ENCODE results near the gene PADI4. TPM values are rescaled to one million over a fixed set of nuclear protein-coding genes. Genes with fewer than 3 reads are reported as not detected.

PADI4 gene, protein sequence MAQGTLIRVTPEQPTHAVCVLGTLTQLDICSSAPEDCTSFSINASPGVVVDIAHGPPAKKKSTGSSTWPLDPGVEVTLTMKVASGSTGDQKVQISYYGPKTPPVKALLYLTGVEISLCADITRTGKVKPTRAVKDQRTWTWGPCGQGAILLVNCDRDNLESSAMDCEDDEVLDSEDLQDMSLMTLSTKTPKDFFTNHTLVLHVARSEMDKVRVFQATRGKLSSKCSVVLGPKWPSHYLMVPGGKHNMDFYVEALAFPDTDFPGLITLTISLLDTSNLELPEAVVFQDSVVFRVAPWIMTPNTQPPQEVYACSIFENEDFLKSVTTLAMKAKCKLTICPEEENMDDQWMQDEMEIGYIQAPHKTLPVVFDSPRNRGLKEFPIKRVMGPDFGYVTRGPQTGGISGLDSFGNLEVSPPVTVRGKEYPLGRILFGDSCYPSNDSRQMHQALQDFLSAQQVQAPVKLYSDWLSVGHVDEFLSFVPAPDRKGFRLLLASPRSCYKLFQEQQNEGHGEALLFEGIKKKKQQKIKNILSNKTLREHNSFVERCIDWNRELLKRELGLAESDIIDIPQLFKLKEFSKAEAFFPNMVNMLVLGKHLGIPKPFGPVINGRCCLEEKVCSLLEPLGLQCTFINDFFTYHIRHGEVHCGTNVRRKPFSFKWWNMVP
- 0.78 TPM for total RNA-seq

- DNase-seq (ENCODE audit: low spot score) = no peak
Measured at GRCh38 chr1:17307946-17308345, at the start of gene PADI4. Gene PADI4 (plus strand): TSS chr1:17308197. CDS start chr1:17308223, 26 bp downstream.

GRCh38 chr1:17258758-17259130 is 49.3 kb upstream of the PADI4 start:
- DNase-seq (ENCODE audit: low spot score) = no peak

DNA sequence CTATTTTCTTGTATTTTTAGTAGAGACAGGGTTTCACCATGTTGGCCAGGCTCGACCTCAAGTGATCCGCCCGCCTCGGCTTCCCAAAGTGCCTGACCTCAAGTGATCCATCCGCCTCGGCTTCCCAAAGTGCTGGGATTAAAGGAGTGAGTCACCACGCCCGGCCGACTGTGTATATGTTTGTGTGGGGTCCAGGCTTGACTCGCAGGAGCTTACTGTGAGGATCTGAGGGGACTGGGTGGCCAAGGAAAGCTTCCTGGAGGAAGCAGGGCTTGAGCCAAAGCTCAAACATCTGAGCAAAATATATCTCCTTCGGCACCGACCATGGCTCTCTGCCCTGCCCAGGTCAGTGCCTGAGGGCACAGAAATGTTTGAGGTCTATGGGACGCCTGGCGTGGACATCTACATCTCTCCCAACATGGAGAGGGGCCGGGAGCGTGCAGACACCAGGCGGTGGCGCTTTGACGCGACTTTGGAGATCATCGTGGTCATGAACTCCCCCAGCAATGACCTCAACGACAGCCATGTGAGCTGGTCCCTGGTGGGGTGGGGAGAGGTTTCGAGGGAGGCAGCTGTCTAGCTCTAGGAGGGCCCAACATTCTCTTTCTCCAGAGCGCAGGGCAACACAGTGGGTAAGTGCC is 48.6 kb upstream of the PADI4 start:
- no peak for DNase-seq (ENCODE audit: low spot score)

GRCh38 chr1:17260264-17260663 is 47.7 kb upstream of the PADI4 start:
- no peak for DNase-seq (ENCODE audit: low spot score)

GRCh38 chr1:17260738-17261137 is 47.3 kb upstream of the PADI4 start:
- DNase-seq (ENCODE audit: low spot score) = no peak

DNA sequence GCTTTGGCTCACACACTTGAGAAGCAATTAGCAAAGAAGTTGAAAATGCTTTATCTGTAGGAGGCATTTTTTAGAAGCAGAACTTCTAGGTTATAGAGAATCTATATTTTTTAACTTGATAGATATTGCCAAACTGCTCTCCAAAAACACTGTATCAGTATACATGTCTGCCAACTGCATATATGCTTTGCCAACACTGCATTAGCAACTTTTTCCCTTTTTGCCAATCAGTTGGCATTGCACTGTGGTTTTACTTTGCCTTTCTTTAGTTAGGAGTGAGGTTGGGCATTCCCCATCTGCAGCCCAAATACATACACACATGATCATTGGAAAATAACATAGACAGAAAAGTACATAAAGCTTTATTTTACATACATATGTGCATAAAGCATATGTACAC is 44.1 kb upstream of the PADI4 start:
- no peak for DNase-seq (ENCODE audit: low spot score)

- no peak for DNase-seq (ENCODE audit: low spot score)
Measured at GRCh38 chr1:17264470-17264869, 43.5 kb upstream of the PADI4 start.

DNA sequence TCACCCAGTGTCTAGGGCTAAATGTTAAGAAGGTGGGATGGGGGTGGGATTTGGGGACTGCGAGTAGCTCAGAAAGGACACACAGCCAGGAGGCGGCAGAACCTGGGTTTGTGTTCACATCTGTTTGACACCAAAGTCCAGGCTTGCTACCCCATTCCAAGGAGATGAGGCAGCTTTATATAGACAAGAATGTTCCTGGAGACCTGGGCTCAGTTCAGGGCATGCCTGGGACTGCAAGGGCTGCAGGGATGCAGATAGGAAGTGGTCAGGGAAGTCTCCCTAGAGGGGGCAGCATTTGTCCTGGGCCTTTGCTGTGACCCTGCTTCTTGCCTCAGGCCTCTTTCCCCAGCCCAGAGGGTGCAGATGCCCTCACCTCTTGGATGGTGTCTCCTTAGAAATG is 42.8 kb upstream of the PADI4 start:
- no peak for DNase-seq (ENCODE audit: low spot score)

- no peak for DNase-seq (ENCODE audit: low spot score)
Measured at GRCh38 chr1:17265950-17266349, 42.0 kb upstream of the PADI4 start.

GRCh38 chr1:17270891-17271765 is 36.9 kb upstream of the PADI4 start:
- DNase-seq (ENCODE audit: low spot score) = no peak

DNA sequence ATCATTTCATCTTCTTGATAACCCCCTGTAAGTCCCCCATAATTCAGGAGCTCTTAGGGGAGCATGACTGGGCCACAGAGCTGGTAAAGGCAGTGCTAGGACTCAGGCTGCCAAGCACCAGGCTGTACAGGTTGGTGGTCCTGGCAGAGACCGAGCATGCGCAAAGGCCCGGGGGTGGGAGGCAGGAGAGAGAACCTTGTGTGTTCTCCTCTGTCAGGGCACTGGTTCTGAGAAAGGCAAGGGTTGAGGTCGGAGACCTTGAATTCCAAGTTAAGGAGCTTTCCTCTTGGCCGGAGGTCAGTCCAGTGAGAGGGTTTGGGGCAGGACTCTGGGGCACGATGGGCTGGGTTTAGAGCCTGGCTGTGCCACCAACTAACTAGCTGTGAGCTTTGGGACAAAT is 35.9 kb upstream of the PADI4 start:
- no peak for DNase-seq (ENCODE audit: low spot score)

DNA sequence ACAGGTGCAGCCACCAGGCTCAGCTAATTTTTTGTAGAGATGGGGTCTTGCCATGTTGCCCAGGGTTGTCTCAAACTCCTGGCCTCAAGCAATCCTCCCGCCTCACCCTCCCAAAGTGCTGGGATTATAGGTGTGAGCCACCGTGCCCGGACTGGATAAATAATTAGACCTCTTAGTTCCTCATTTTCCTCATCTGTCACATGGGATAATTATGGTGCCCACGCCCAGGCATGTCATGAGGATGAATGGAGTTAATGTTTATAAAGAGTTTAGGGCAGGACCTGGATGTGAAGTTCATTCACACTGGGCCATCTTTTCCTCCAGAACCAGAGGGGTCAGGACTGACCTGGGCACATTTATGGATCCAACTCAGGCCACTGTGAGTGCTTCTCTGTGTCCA is 35.4 kb upstream of the PADI4 start:
- DNase-seq (ENCODE audit: low spot score) = no peak

DNA sequence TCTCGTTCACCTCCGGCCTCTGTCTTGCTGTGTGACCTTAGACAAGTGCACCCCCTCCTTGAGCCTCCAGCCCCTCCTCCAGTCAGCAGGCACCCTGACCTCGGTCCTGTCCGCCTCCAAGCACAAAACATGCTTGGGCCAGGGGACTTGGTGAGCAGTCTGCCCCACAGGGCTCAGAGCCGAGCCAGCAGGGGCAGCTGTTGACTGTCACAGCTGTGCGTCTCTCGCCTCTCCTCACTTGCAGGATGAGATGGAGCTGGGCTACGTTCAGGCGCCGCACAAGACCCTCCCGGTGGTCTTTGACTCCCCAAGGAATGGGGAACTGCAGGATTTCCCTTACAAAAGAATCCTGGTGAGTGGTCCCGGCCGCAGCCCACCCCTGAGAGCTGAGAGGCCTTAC is 34.9 kb upstream of the PADI4 start:
- no peak for DNase-seq (ENCODE audit: low spot score)

DNA sequence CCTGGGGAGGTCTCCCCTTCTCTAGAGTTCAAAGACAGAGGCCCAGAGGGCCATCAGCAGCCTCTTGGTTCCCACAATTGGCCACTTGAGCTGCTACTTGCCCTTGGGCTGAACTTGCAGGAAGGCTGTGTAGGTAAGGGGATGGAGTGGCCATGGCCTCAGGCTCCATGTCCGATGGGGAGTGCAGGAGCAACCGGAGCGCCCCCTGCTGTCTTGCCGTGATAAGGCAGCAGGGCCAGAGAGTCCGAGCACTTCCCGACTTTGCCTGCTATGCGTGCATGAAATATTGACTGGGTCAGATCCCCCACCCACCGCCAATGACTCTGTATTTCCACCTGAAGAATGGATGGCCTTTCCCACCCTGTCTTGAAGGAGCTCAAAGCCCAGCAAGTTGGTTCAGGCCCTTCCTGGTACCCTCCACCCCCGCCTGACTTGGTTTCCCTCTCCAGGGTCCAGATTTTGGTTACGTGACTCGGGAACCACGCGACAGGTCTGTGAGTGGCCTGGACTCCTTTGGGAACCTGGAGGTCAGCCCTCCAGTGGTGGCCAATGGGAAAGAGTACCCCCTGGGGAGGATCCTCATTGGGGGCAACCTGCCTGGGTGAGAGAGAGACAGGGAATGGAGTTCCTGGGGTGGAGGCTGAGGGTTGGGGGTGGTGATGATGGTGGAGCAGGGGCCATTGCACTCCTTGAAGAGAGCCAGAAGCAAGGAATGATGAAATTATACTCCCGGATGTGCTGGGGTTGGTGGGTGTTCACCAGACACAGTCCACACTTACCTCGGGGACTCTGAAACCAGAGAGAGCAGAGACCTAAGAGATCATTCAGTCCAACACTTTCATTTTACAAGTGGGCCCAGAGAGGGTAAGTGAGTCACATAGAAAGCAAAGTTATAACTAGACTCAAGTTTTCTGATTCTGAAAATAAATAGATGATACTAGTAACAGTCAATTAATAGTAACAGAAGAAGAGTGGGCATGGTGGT is 33.5 kb upstream of the PADI4 start:
- peak; percentile 17 for DNase-seq (ENCODE audit: low spot score)

DNA sequence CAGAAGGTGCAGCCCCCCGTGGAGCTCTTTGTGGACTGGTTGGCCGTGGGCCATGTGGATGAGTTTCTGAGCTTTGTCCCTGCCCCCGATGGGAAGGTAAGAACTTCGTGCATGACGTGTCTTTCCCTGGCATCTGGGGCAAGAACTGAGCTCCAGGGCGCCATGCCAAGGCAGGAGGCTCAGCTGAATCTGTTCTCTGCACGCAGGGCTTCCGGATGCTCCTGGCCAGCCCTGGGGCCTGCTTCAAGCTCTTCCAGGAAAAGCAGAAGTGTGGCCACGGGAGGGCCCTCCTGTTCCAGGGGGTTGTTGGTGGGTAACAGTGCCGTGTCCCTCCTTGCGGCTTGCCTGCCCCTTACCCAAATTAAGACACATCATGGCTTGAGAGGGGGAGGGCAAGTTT is 31.4 kb upstream of the PADI4 start:
- no peak for DNase-seq (ENCODE audit: low spot score)

DNA sequence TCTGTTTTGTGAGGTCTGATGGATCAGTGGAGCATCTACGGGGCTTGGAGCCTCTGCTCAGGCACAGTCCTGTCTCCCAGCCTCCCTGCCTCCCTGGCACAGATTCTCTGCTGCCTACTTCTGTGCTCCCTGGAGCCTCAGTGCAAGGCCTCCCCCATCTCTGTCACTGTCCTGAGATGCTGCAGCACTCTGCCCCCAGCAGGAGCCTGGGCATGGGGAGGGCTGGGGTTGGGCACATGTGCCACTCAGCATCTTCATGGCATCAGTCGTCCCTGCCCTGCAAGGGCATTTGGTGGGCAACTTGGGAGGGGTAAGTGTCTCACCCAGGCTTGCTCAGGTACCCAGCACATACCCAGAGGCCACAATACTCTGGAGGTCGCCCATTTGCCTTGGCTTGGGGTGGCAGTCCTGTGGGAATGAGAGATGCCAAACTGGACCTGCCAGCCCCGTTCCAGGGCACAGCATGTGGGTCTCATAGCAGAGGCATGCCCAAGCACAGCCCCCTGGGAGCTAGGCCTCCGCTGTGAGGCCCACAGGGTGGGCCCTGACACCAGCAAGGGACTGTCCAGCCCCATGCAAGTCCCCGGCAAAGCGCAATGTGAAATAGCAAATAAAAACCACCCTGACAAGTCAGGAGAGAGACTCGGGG is 30.4 kb upstream of the PADI4 start:
- no peak for DNase-seq (ENCODE audit: low spot score)

DNA sequence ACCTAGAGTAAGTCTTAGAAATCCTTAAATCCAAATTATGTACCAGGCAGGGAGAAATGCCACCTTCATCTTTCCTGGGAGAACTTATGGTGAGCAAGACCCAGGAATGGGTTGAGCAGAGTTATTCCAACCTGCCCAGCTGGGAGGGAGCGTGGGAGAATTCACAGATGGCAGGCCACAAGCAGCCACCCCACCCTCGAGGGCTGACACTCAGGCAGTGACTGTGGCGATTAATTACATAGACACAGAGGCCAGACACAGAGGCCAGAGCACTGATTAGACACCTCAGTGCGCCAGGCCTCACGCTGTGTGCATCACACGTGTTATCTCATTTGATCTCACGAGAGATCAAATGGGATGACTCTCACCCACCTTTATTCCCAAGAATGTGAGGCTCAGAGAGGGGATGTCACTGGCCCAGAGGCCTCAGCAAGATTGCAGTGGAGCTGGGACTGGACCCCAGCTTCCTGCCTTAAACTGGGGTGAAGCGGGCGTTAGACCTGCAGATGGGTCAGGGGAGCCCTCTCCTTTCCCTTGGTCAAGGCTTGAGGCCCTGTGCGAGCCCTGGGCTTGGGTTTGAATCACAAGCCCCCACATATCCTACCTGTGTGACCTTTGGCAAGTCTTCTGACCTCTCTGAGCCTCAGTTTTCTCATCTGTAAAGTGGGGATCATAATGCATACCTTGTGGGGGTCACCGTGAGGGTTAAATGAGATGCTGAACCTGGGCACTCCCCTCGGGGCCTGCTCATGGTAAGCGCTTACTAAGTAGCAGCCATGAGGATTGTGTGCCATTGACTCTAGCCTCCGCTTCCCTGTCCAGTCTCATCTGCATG is 28.8 kb upstream of the PADI4 start:
- DNase-seq (ENCODE audit: low spot score) = no peak

- DNase-seq (ENCODE audit: low spot score) = no peak
Measured at GRCh38 chr1:17280436-17280835, 27.6 kb upstream of the PADI4 start.

- DNase-seq (ENCODE audit: low spot score) = no peak
Measured at GRCh38 chr1:17280894-17281293, 27.1 kb upstream of the PADI4 start.

Measured in mucosa of gallbladder (tissue), 1 donor.